Heart left ventricle (tissue), 16 donors: ENCODE data around the gene P2RX1. TPM values are rescaled to one million over a fixed set of nuclear protein-coding genes. Genes with fewer than 3 reads are reported as not detected.

Experiments used
- ATAC-seq, 4 donors: fragments of 200-7000 bp; cut with Tn5 transposase; one replicate each; pipeline ENCODE4 v1.9.1; 2020 to 2022; ENCODE audit warnings: moderate library complexity in 4 of 4, mild to moderate bottlenecking in 3 of 4, moderate number of reproducible peaks in 1 of 4
- DNase-seq, 5 donors: peaks; one replicate each; pipeline ENCODE4 v3.0.0-alpha.2; 2020
- H3K27ac ChIP-seq, 12 donors: fragments of 200-600 bp; sonication (generic) in 4 of 12; one replicate each; pipeline versions ENCODE4 v1.5.0 to v1.8.0; 2016 to 2022; ENCODE audit warnings: mild to moderate bottlenecking in 2 of 12
- H3K27me3 ChIP-seq, 9 donors: fragments of 200-600 bp; sonication (generic) in 2 of 9; one replicate each; pipeline versions ENCODE4 v1.5.1 to v1.8.0; 2016 to 2022; ENCODE audit warnings: mild to moderate bottlenecking in 3 of 9
- H3K36me3 ChIP-seq, 9 donors: fragments of 200-600 bp; sonication (generic) in 2 of 9; one replicate each; pipeline versions ENCODE4 v1.5.0 to v1.8.0; 2018 to 2022; ENCODE audit warnings: mild to moderate bottlenecking in 2 of 9
- H3K4me1 ChIP-seq, 12 donors: fragments of 200-600 bp; sonication (generic) in 4 of 12; one replicate each; pipeline versions ENCODE4 v1.5.0 to v1.8.0; 2016 to 2022; ENCODE audit warnings: mild to moderate bottlenecking in 3 of 12
- H3K4me3 ChIP-seq, 12 donors: fragments of 200-600 bp; sonication (generic) in 4 of 12; one replicate each; pipeline versions ENCODE4 v1.5.0 to v1.8.0; 2017 to 2022; ENCODE audit warnings: mild to moderate bottlenecking in 9 of 12, moderate library complexity in 4 of 12
- H3K9me3 ChIP-seq, 12 donors: fragments of 200-600 bp; sonication (generic) in 4 of 12; one replicate each; pipeline versions ENCODE4 v1.5.0 to v1.8.0; 2016 to 2022; ENCODE audit warnings: mild to moderate bottlenecking in 1 of 12
- CTCF ChIP-seq, 12 donors: fragments of 200-600 bp; sonication (generic) in 4 of 12; IDR thresholded peaks; one replicate each; pipeline versions ENCODE4 v1.5.0 to v1.8.0; 2018 to 2022; ENCODE audit warnings: antibody characterized with exemption in 12 of 12, mild to moderate bottlenecking in 5 of 12
- POLR2A ChIP-seq, 2 donors: fragments of 450-650 bp; IDR thresholded peaks; one replicate each; pipeline ENCODE4 v1.6.1; 2017; ENCODE audit warnings: antibody characterized with exemption in 2 of 2, mild to moderate bottlenecking in 2 of 2, moderate library complexity in 2 of 2
- WGBS, 4 donors: extraction: QIAGEN DNeasy Blood & Tissue Kit in 2 of 4; methylation state at CpG; one replicate each; pipeline versions ENCODE4 v1.1.5 to v1.1.7; 2013 to 2018; 5-methylcytosine and 5-hydroxymethylcytosine counted together
- intact Hi-C, 10 donors: fragments of 100-400 bp; cut with DNase I; formaldehyde crosslinking; loops; one replicate each; pipeline versions ENCODE4 v1.11.1 to v1.14.2; 2022
- polyA plus RNA-seq, 2 donors: library from polyadenylated mRNA; stranded (reverse); fragments of 200-250 nt; gene quantifications; one replicate each; pipeline ENCODE4 v1.2.3, GENCODE V29; 2013
- total RNA-seq, 9 donors: library from RNA; depleted of rRNA in 2 of 9; stranded (reverse); fragments of >200 nt in 2 of 9; fragmentation: NEBNext Ultra II Directional in 3 of 9; extraction: Animal tissue kit (Norgen Biotek cat#: 25700) in 3 of 9; gene quantifications; one replicate each; pipeline versions ENCODE4 v1.1.0 to v1.2.4, GENCODE V29; 2016 to 2023
- donor health status: ischemic (EF 13 %, LVEDD 7.1; RV severe dilation, severe dysfunction).
- donor health status: healthy with polysubstance abuse.
- donor health status: DM: no; HTN: yes; CAD: no.
- donor health status: DM: no; HTN: no; CAD: no.
- donor health status: ischemic (EF 25% LVEDD 6.9; RV normal size, moderate dysfunction).
- donor health status: ischemic (EF 25% LVEDD 5.7; RV mildly dilated, moderate dysfunction).
- donor health status: healthy.
- donor health status: DM: yes; HTN: yes; CAD: no.
- donor health status: ischemic (EF 35%, LVEDD 5.7; RV mildly dilated, moderate dysfunction).
- donor health status: nonischemic (EF 11% LVEDD 7.7; RV severe dilation, severe dysfunction).
- donor health status: DM: yes; HTN: yes; CAD: no.
- donor health status: PGD.
- donor health status: ischemic (EF 29% LVEDD 5.4; RV normal size, mild dysfunction).
- donor health status: nonischemic (EF 23%, LVEDD 6.1; RV moderate dilation, normal function).

The P2RX1 gene
- total and polyA plus RNA-seq, 11 donors, result 0.19 to 5.5 (median 0.52) TPM

DNA sequence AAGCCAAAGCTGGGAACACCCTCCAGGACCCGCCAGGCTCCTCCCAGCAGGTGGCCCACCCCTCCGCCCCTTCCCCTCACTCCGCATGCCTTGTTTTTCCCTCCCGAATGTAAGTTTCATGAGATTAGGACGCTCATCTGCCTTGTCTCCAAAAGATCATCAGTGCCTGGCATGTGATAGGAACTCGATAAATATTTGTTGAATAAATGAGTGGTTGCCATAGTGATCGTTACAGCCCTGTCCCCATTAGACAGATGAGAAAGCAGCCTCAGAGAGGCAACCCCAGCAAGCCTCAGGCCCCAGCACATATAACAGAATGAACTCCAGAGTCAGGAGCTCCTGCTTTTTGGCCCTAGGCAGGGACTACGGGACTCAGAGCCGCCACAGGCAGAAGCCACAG lies 28.5 kb downstream of the P2RX1 start:
- Histone ChIP-seq H3K4me1 (peaks cover 0 to 67% (median 51%) of the 10 kb centered on the region in 12 donors), H3K27ac (peak overlapping the region; percentile 22 to 92 (median 80)), H3K36me3 (peaks cover 0 to 25% (median 16%) of the 10 kb centered on the region in 9 donors), H3K4me3 (no peak overlapping the region), H3K9me3 (no peaks in the 10 kb centered on the region), H3K27me3 (no peaks in the 10 kb centered on the region)
- no peak for TF ChIP-seq POLR2A (IDR thresholded peaks at IDR 0.05)
- no peak for TF ChIP-seq CTCF (IDR thresholded peaks at IDR 0.05)
- no peak for DNase-seq
- ATAC-seq, result no peak
- 66 to 82% (median 79%) methylated on average over 9 of the region's 9 CpGs for WGBS, 4 donors
- intact Hi-C loops, result no loop called here

DNA sequence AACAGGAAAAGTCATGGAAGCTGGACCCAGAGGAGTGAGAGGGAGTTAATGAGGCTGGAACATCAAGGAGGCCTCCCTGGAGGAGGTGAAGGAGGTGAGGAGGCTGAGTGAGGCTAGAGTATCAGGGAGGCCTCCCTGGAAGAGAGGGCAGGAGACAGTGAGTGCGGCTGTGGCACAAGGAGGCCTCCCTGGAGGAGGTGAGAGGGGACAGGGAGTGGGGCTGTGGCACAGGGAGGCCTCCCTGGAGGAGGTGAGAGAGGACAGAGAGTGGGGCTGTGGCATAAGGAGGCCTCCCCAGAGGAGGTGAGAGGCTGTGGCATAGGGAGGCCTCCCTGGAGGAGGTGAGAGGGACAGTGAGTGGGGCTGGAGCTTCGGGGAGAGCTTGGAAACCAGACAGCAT lies 28.9 kb downstream of the P2RX1 start:
- peak overlapping the region in 10 of 12 donors; percentile 57 to 92 (median 84) for H3K27ac ChIP-seq

DNA sequence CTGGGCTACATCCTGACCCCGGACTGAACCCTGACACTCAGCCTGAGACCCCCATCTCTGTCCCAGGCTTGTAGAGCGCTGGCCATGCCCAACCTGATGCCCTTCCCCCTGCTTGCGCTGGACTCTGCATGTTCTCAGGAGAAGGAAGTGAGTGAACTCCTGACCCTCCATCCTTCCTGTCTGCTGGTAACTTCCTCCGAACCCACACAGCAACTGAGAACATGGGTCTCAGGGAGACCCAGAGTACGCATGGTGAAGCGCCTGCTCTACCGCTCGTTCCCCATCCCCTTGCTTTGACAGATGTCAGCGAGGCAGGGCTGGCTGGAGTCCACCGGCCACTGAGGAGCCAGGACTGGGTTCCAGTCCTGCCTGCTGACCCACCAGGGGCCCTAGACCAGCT lies 29.5 kb downstream of the P2RX1 start:
- H3K9me3 ChIP-seq, result no peaks in the 10 kb centered on the region
- intact Hi-C loops, result no loop called here
- peak overlapping the region in 8 of 12 donors; percentile 41 to 92 (median 84) for H3K27ac ChIP-seq
- TF ChIP-seq CTCF (IDR thresholded peaks at IDR 0.05), result no peak
- no peak for TF ChIP-seq POLR2A (IDR thresholded peaks at IDR 0.05)
- ATAC-seq (peak in 3 of 4 donors; percentile 27 to 60 (median 43)), DNase-seq (peak in 4 of 5 donors; percentile 47 to 65 (median 59))
- H3K4me3 ChIP-seq, result no peak overlapping the region
- no peaks in the 10 kb centered on the region for H3K27me3 ChIP-seq
- H3K4me1 ChIP-seq, result peaks cover 0 to 64% (median 43%) of the 10 kb centered on the region in 12 donors
- WGBS, 4 donors, result 46 to 67% (median 60%) methylated on average over 10 of the region's 10 CpGs
- peaks cover 0 to 31% (median 16%) of the 10 kb centered on the region in 9 donors for H3K36me3 ChIP-seq

More for the DNA sequence above, 28.9 kb downstream of the P2RX1 start:
- intact Hi-C loops, result no loop called here
- no peak for DNase-seq
- no peak for ATAC-seq
- TF ChIP-seq POLR2A (IDR thresholded peaks at IDR 0.05) (no peak), CTCF (IDR thresholded peaks at IDR 0.05) (no peak)
- Histone ChIP-seq H3K9me3 (no peaks in the 10 kb centered on the region), H3K4me3 (no peak overlapping the region), H3K4me1 (peaks cover 0 to 67% (median 49%) of the 10 kb centered on the region in 12 donors), H3K27me3 (no peaks in the 10 kb centered on the region), H3K36me3 (peaks cover 0 to 28% (median 16%) of the 10 kb centered on the region in 9 donors)
- 66 to 74% (median 72%) methylated on average over 2 of the region's 2 CpGs for WGBS, 4 donors

DNA sequence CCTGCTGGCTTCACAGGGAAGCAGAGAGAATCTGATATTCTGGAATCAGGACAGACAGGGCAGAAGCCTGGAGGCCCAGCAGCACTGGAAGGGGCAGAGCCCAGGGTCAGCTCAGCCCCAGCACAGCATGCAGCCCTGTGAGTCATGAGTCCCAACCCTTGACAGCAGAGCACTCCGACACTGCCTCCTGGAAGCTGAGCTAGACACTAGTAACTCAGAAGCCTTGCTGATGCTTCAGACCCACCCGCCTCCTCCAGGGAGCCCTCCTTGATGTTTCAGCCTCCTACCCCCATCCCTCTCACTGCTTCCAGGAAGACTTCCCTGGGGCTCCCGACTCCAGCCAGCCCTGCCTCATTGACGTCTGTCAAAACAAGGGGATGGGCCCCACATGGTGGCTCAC lies 30.3 kb downstream of the P2RX1 start:
- Histone ChIP-seq H3K4me1 (peaks cover 0 to 56% (median 35%) of the 10 kb centered on the region in 12 donors), H3K27me3 (no peaks in the 10 kb centered on the region), H3K27ac (no peak overlapping the region), H3K36me3 (peaks cover 0 to 35% (median 16%) of the 10 kb centered on the region in 9 donors), H3K9me3 (no peaks in the 10 kb centered on the region), H3K4me3 (no peak overlapping the region)
- DNase-seq (no peak), ATAC-seq (no peak)
- 82 to 94% (median 89%) methylated on average over 4 of the region's 4 CpGs for WGBS, 4 donors
- TF ChIP-seq CTCF (IDR thresholded peaks at IDR 0.05) (no peak), POLR2A (IDR thresholded peaks at IDR 0.05) (no peak)
- intact Hi-C loops, result no loop called here
